HCT116 (cell line): Measurements from ENCODE around the gene EPHB4. TPM values are rescaled to one million over a fixed set of nuclear protein-coding genes. Genes with fewer than 3 reads are reported as not detected.
A peak's percentile ranks its signal among the peaks of the same experiment; 100 is the strongest.

Source experiments
- ATAC-seq: fragments of 200-7000 bp; cut with Tn5 transposase; 2 replicates; pipeline ENCODE4 v1.9.1; 2020; ENCODE audit warnings: mild to moderate bottlenecking, moderate library complexity
- BruUV-seq: library from RNA; stranded (reverse); fragments of 400-500 nt; replicated peaks from 2 replicates; lab custom pipeline; 2021; lab: Mats Ljungman, UMichigan
- CTCF ChIA-PET: fragments of 300-600 bp; sonication (Branson Sonifier 250); formaldehyde crosslinking; loops from one replicate; lab custom pipeline; 2021; ENCODE audit warnings: antibody characterized with exemption; lab: Charles Lee
- POLR2A ChIA-PET: fragments of 300-600, 350-600 bp; sonication (Branson Sonifier 250); formaldehyde crosslinking; loops from one replicate; lab custom pipeline; 2021; ENCODE audit warnings: antibody characterized with exemption; lab: Charles Lee
- RAD21 ChIA-PET, 2 experiments: fragments of 300-600 bp; sonication (Branson Sonifier 250); formaldehyde crosslinking; loops; one replicate each; lab custom pipeline; 2023; ENCODE audit warnings: low total read pairs in 2 of 2; ENCODE audit not compliant: uncharacterized antibody in 2 of 2, unreplicated experiment in 2 of 2, low non-redundant PET in 1 of 2; lab: Charles Lee
- DNase-seq: peaks from one replicate; pipeline ENCODE4 v3.0.0-alpha.2; 2010; ENCODE audit warnings: low read depth, low spot score
- H2AFZ ChIP-seq: fragments of 200-600 bp; shearing (Covaris generic), sonication (generic); 2 replicates; pipeline ENCODE4 v1.6.1; 2017; ENCODE audit warnings: low read depth, mixed run types, mixed read lengths, antibody characterized with exemption, low read length; ENCODE audit not compliant: poor library complexity, severe bottlenecking
- H3K27ac ChIP-seq: 2 replicates; pipeline ENCODE4 v1.5.1; 2012; ENCODE audit warnings: low read depth, low read length
- H3K27me3 ChIP-seq: fragments of 200-600 bp; sonication (generic); 2 replicates; pipeline ENCODE4 v1.6.1; 2016; ENCODE audit warnings: mixed run types, low read length, mixed read lengths; ENCODE audit not compliant: insufficient read depth
- H3K36me3 ChIP-seq, 2 experiments: fragments of 200-500 bp in 1 of 2; fragments of 200-600 bp in 1 of 2; sonication (Bioruptor generic) in 1 of 2; sonication (generic) in 1 of 2; 2 replicates each; pipeline versions ENCODE4 v1.5.1 to v1.6.1; 2014 to 2016; ENCODE audit warnings: low read length in 2 of 2, inconsistent platforms in 1 of 2, mixed read lengths in 1 of 2, mixed run types in 1 of 2; ENCODE audit not compliant: insufficient read depth in 2 of 2, control insufficient read depth in 1 of 2
- H3K4me1 ChIP-seq, 2 experiments: fragments of 200-600 bp in 1 of 2; sonication (generic) in 1 of 2; 2 replicates each; pipeline versions ENCODE4 v1.5.1 to v1.6.1; 2012 to 2017; ENCODE audit warnings: low read length in 2 of 2, inconsistent platforms in 1 of 2, mild to moderate bottlenecking in 1 of 2, mixed read lengths in 1 of 2, mixed run types in 1 of 2, moderate library complexity in 1 of 2; ENCODE audit not compliant: insufficient read depth in 2 of 2, control insufficient read depth in 1 of 2
- H3K4me2 ChIP-seq: fragments of 200-600 bp; sonication (generic); 2 replicates; pipeline ENCODE4 v1.6.1; 2017; ENCODE audit warnings: mixed run types, low read length, mixed read lengths
- H3K4me3 ChIP-seq, 2 experiments: fragments of 200-600 bp in 1 of 2; sonication (generic) in 1 of 2; replicated peaks in 1 of 2; 2 replicates each; pipeline ENCODE4 v1.5.1; 2011 to 2016; ENCODE audit warnings: low read length in 2 of 2, control low read depth in 1 of 2, low read depth in 1 of 2, mild to moderate bottlenecking in 1 of 2, mixed read lengths in 1 of 2, mixed run types in 1 of 2
- H3K79me2 ChIP-seq: fragments of 200-600 bp; sonication (generic); 2 replicates; pipeline ENCODE4 v1.6.1; 2017; ENCODE audit warnings: mild to moderate bottlenecking, mixed run types, low read length, moderate library complexity, mixed read lengths; ENCODE audit not compliant: insufficient read depth
- H3K9ac ChIP-seq: fragments of 200-600 bp; sonication (generic); 2 replicates; pipeline ENCODE4 v1.6.1; 2016; ENCODE audit warnings: low read length, mixed read lengths
- H3K9me2 ChIP-seq: fragments of 200-600 bp; sonication (generic), shearing (Covaris generic); 2 replicates; pipeline ENCODE4 v1.6.1; 2017; ENCODE audit warnings: mixed run types, mild to moderate bottlenecking, moderate library complexity; ENCODE audit not compliant: insufficient read depth
- H3K9me3 ChIP-seq, 2 experiments: fragments of 200-500 bp in 1 of 2; fragments of 200-600 bp in 1 of 2; sonication (Bioruptor generic) in 1 of 2; sonication (generic) in 1 of 2; 2 replicates each; pipeline ENCODE4 v1.6.1; 2014 to 2017; ENCODE audit warnings: low read length in 2 of 2, mixed read lengths in 2 of 2, inconsistent platforms in 1 of 2, low read depth in 1 of 2, mild to moderate bottlenecking in 1 of 2, mixed run types in 1 of 2, moderate library complexity in 1 of 2; ENCODE audit not compliant: control insufficient read depth in 1 of 2, insufficient read depth in 1 of 2
- H4K20me1 ChIP-seq: fragments of 200-600 bp; sonication (generic), shearing (Covaris generic); 2 replicates; pipeline ENCODE4 v1.6.1; 2017; ENCODE audit warnings: mixed run types, mild to moderate bottlenecking, moderate library complexity; ENCODE audit not compliant: insufficient read depth
- EGR1 ChIP-seq: IDR thresholded peaks from 2 replicates; pipeline ENCODE4 v1.6.1; 2012; ENCODE audit warnings: low read depth
- ELF1 ChIP-seq: IDR thresholded peaks from 2 replicates; pipeline ENCODE4 v1.6.1; 2012; ENCODE audit warnings: low read depth, borderline replicate concordance
- EZH2 ChIP-seq: fragments of 200-600 bp; sonication (generic); IDR thresholded peaks from 2 replicates; pipeline ENCODE4 v1.6.1; 2017; ENCODE audit warnings: antibody characterized with exemption, mixed run types
- EZH2phosphoT487 ChIP-seq: fragments of 200-600 bp; IDR thresholded peaks from 2 replicates; pipeline ENCODE4 v1.6.1; 2018; ENCODE audit warnings: antibody characterized with exemption, borderline replicate concordance
- JUND ChIP-seq: IDR thresholded peaks from 2 replicates; pipeline ENCODE4 v1.6.1; 2012
- POLR2A ChIP-seq: IDR thresholded peaks from 2 replicates; pipeline ENCODE4 v1.7.0; 2011; ENCODE audit warnings: borderline replicate concordance; ENCODE audit not compliant: insufficient read depth, insufficient read length; ENCODE audit errors: extremely low read depth
- POLR2AphosphoS5 ChIP-seq: IDR thresholded peaks from 2 replicates; pipeline ENCODE4 v1.6.1; 2011; ENCODE audit warnings: mild to moderate bottlenecking, low read depth, low read length, moderate library complexity
- RAD21 ChIP-seq: IDR thresholded peaks from 2 replicates; pipeline ENCODE4 v1.6.1; 2012; ENCODE audit warnings: low read depth, mild to moderate bottlenecking
- YY1 ChIP-seq: IDR thresholded peaks from 2 replicates; pipeline ENCODE4 v1.6.1; 2011; ENCODE audit warnings: low read length, low read depth, moderate library complexity, mild to moderate bottlenecking; ENCODE audit not compliant: insufficient replicate concordance; ENCODE audit errors: extremely low read depth
- ZFX ChIP-seq: fragments of 450-650 bp; IDR thresholded peaks from 2 replicates; pipeline ENCODE4 v1.6.1; 2017
- ZNF274 ChIP-seq: fragments of 200-500 bp; sonication (Bioruptor generic); IDR thresholded peaks from 2 replicates; pipeline ENCODE4 v1.6.1; 2014; ENCODE audit warnings: mild to moderate bottlenecking, low read depth, low read length, inconsistent platforms
- intact Hi-C: fragments of 100-400 bp; cut with micrococcal nuclease; formaldehyde crosslinking; loops from 2 replicates; pipeline ENCODE4 v1.10.0; 2022
- total RNA-seq: library from RNA; stranded (reverse); gene quantifications from one replicate; pipeline ENCODE4 v1.2.1, GENCODE V29; 2021; ENCODE audit not compliant: unreplicated experiment
- TF ChIP-seq, protein P1 (sequence below), 3 experiments: fragments of 200-600 bp in 1 of 3; sonication (generic) in 1 of 3; IDR thresholded peaks in 2 of 3; conservative IDR thresholded peaks in 1 of 3; 2 replicates each; pipeline ENCODE4 v1.5.1; 2012 to 2017; ENCODE audit warnings: low read depth in 2 of 3, low read length in 2 of 3, antibody characterized with exemption in 1 of 3, borderline replicate concordance in 1 of 3, control low read depth in 1 of 3, mild to moderate bottlenecking in 1 of 3, mixed read lengths in 1 of 3, mixed run types in 1 of 3, moderate library complexity in 1 of 3; ENCODE audit not compliant: insufficient read depth in 1 of 3
- TF ChIP-seq, protein P2 (sequence below): IDR thresholded peaks from 2 replicates; pipeline ENCODE4 v1.6.1; 2012
- TF ChIP-seq, protein P3 (sequence below): IDR thresholded peaks from 2 replicates; pipeline ENCODE4 v1.6.1; 2012

The EPHB4 gene
- total RNA-seq, 1 experiment from 2014 or later = 61.1 TPM

DNA sequence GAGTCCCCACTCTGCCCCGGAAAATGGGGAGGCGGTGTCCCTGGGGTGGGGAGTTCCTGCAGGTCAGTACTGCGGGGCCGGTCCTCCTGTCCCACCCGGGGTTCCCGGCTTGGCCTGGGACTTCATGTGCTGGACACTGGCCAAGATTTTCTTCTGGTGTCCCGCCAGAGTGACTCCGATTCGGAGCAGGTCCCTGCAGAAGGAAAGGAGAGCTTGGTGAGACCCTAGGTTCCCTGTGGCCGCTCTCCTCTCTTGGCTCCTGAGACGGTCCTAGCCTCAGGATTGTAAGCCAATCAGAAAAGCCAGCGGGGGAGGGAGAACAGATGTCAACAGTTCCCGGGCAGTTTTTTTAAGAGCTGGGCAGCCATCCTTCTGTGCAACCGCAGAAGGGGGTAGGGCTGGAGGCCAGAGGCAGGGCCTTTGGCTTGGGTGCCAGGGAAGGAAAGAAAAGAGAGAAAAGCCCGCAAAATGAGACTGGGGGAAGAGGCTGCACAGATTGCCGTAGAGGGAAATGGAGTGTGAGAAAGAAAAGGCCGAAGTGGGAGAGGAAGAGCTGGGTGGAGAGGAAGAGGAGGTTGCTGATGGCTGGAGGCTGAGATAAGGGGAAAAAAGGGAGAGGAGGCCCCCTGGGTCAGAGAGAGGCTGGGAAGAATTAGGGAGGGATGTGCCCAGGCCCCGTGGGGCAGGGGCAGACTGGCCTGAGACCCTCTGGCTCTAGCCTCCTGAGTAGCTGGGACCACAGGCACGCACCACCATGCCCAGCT, 23.7 kb downstream of the EPHB4 start:
- Histone ChIP-seq H3K27me3 (no peaks in the 10 kb centered on the region), H3K4me2 (no peak overlapping the region), H3K4me1 (peaks cover 33 to 48% of the 10 kb centered on the region in 2 experiments), H3K36me3 (peaks cover 20 to 23% of the 10 kb centered on the region in 2 experiments; a peak in 3 of 4 replicates), H3K9me2 (no peaks in the 10 kb centered on the region), H3K4me3 (no peak overlapping the region), H2AFZ (no peak overlapping the region), H4K20me1 (no peaks in the 10 kb centered on the region), H3K9me3 (no peaks in the 10 kb centered on the region), H3K79me2 (no peaks in the 10 kb centered on the region), H3K27ac (peak overlapping the region; percentile 48; the same call in 1 of the 2 replicates), H3K9ac (no peak overlapping the region)
- DNase-seq = no peak
- BruUV-seq = no TSS peak
- intact Hi-C loops = no loop called here
- POLR2A ChIA-PET = no interaction called here
- TF ChIP-seq, protein P1, sequence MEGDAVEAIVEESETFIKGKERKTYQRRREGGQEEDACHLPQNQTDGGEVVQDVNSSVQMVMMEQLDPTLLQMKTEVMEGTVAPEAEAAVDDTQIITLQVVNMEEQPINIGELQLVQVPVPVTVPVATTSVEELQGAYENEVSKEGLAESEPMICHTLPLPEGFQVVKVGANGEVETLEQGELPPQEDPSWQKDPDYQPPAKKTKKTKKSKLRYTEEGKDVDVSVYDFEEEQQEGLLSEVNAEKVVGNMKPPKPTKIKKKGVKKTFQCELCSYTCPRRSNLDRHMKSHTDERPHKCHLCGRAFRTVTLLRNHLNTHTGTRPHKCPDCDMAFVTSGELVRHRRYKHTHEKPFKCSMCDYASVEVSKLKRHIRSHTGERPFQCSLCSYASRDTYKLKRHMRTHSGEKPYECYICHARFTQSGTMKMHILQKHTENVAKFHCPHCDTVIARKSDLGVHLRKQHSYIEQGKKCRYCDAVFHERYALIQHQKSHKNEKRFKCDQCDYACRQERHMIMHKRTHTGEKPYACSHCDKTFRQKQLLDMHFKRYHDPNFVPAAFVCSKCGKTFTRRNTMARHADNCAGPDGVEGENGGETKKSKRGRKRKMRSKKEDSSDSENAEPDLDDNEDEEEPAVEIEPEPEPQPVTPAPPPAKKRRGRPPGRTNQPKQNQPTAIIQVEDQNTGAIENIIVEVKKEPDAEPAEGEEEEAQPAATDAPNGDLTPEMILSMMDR (IDR thresholded peaks at IDR 0.05 in 2 of 3, conservative IDR thresholded peaks at IDR 0.05 in 1 of 3; ENCODE audit: borderline replicate concordance in 1 of 3, insufficient read depth in 1 of 3, low read depth in 2 of 3, low read length in 2 of 3) = no peak
- no peak for TF ChIP-seq ZFX
- no peak for TF ChIP-seq EZH2
- no peak for TF ChIP-seq EGR1
- TF ChIP-seq ELF1 = no peak
- no peak for TF ChIP-seq POLR2A
- no peak for ATAC-seq
- CTCF ChIA-PET = interaction anchor here (0.6 to 4.9 kb wide), 5 partner anchors 8 to 98 kb away, joined by 3 to 48 read pairs (median 4); partner anchors contain the start of genes POP7, SLC12A9 and SRRT
- RAD21 ChIA-PET = no interaction called here

DNA sequence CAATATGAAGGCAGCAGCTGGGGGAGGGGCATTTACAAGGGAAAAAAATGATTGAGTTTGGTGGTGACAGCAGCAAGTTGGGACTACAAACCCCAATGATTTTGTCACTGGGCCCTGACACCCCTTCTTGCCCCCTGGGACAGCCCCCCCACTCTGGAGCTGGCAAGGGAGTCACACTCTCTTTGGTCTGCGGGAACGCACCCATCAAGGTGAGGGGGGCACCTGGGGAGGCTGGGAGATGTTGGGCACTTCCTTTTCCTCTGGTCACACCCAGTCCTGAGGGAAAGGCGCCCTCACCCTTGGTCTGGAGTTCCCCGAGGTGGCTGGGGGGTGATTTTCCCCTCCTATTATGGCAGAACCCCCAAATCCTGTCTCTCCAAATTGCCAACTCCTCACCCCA, 24.4 kb downstream of the EPHB4 start:
- no peaks in the 10 kb centered on the region for H3K9me2 ChIP-seq
- no peak overlapping the region for H2AFZ ChIP-seq
- H3K4me1 ChIP-seq = peaks cover 33 to 48% of the 10 kb centered on the region in 2 experiments
- POLR2A ChIA-PET = interaction anchor here (1.5 kb wide), 1 partner anchor 30 kb away, joined by 3 read pairs; no protein-coding TSS in a partner anchor
- H3K9me3 ChIP-seq = no peaks in the 10 kb centered on the region
- CTCF ChIA-PET = interaction anchor here (1.3 to 4.9 kb wide), 4 partner anchors 9 to 97 kb away, joined by 4 to 48 read pairs (median 7); partner anchors contain the start of genes POP7 and SLC12A9
- no peak overlapping the region for H3K9ac ChIP-seq
- no peaks in the 10 kb centered on the region for H3K27me3 ChIP-seq
- peak overlapping the region; percentile 25; the same call in 1 of the 2 replicates for H3K4me2 ChIP-seq
- H4K20me1 ChIP-seq = no peaks in the 10 kb centered on the region
- H3K27ac ChIP-seq = peak overlapping the region; percentile 48; the same call in 1 of the 2 replicates
- H3K36me3 ChIP-seq = peaks cover 16 to 17% of the 10 kb centered on the region in 2 experiments; a peak in 3 of 4 replicates
- no peak for ATAC-seq
- DNase-seq = no peak
- no peak overlapping the region for H3K4me3 ChIP-seq
- RAD21 ChIA-PET = no interaction called here
- intact Hi-C loops = no loop called here
- H3K79me2 ChIP-seq = no peaks in the 10 kb centered on the region
- BruUV-seq = TSS peak; percentile 40
- no peak for TF ChIP-seq RAD21
- no peak for TF ChIP-seq ZNF274
- TF ChIP-seq POLR2AphosphoS5 = no peak
- TF ChIP-seq, protein P2, sequence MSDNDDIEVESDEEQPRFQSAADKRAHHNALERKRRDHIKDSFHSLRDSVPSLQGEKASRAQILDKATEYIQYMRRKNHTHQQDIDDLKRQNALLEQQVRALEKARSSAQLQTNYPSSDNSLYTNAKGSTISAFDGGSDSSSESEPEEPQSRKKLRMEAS = no peak
- no peak for TF ChIP-seq YY1
- TF ChIP-seq EGR1 = no peak
- TF ChIP-seq POLR2A = no peak
- TF ChIP-seq, protein P1 (IDR thresholded peaks at IDR 0.05 in 2 of 3, conservative IDR thresholded peaks at IDR 0.05 in 1 of 3; ENCODE audit: borderline replicate concordance in 1 of 3, insufficient read depth in 1 of 3, low read depth in 2 of 3, low read length in 2 of 3) = no peak
- TF ChIP-seq, protein P3, sequence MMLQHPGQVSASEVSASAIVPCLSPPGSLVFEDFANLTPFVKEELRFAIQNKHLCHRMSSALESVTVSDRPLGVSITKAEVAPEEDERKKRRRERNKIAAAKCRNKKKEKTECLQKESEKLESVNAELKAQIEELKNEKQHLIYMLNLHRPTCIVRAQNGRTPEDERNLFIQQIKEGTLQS = no peak
- TF ChIP-seq EZH2phosphoT487 = no peak
- TF ChIP-seq JUND = no peak
